Measurements from ENCODE around the gene ST13. TPM values are rescaled to one million over a fixed set of nuclear protein-coding genes. Genes with fewer than 3 reads are reported as not detected.

ST13 gene
- total RNA-seq, 4 donors from 2014 or later, result 159 to 246 (median 210) TPM

DNA sequence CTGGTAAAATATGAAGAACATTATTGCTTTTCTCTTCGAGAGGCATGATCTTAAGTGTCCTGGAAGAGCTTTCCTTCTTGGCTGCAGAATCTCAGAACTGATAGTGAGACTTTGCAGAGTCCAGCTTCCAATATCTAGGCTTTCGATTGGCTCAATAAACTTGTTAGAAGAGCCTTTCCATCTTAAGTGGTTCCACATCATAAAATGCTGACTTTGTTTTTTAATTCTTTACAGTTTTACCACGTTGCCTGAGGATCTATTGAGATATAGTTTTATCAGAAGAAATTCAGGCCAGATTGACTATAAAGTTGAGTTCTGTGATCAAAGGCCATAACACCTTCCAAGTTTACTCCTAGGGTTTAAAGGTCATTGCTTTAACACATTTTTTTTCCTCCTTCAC lies 21.0 kb upstream of the ST13 start:
- TF ChIP-seq, protein P1, sequence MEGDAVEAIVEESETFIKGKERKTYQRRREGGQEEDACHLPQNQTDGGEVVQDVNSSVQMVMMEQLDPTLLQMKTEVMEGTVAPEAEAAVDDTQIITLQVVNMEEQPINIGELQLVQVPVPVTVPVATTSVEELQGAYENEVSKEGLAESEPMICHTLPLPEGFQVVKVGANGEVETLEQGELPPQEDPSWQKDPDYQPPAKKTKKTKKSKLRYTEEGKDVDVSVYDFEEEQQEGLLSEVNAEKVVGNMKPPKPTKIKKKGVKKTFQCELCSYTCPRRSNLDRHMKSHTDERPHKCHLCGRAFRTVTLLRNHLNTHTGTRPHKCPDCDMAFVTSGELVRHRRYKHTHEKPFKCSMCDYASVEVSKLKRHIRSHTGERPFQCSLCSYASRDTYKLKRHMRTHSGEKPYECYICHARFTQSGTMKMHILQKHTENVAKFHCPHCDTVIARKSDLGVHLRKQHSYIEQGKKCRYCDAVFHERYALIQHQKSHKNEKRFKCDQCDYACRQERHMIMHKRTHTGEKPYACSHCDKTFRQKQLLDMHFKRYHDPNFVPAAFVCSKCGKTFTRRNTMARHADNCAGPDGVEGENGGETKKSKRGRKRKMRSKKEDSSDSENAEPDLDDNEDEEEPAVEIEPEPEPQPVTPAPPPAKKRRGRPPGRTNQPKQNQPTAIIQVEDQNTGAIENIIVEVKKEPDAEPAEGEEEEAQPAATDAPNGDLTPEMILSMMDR (IDR thresholded peaks at IDR 0.05; ENCODE audit: low read depth), result no peak

DNA sequence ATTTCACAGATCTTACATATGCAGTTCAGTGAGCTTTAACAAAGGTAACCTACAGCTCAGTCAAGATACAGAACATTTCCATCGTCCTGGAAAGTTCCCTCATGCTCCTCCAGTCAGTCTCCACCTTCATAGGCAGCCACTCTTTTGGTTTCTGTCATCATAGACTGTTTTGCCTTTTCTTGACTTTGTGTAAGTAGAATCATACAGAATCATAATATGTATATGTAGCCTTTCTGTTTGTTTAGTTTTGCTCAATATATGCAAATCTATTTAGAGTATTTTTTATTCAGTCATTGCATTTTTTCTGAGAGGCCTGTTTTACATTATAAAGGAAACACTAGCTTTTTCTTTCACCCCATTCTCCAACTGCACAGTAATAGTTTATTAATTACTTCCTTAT lies 20.5 kb upstream of the ST13 start:
- TF ChIP-seq, protein P1 (IDR thresholded peaks at IDR 0.05; ENCODE audit: low read depth), result no peak

DNA sequence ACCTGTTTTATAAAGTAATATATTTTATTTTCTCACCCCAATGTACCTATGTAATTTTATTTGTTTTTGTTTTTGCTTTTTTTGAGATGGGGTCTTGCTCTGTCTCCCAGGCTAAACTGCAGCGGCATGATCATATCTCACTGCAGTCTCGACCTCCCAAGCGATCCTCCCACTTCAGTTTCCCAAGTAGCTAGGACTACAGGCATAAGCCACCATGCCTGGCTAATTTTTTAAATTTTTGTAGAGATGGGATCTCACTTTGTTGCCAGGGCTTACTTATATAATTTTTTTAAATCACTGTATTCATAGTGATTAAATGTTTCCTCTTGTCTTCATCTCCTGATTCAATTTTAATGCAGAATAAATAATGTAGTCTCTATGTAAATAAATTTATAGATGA lies 18.7 kb upstream of the ST13 start:
- TF ChIP-seq, protein P1 (IDR thresholded peaks at IDR 0.05; ENCODE audit: low read depth), result no peak

DNA sequence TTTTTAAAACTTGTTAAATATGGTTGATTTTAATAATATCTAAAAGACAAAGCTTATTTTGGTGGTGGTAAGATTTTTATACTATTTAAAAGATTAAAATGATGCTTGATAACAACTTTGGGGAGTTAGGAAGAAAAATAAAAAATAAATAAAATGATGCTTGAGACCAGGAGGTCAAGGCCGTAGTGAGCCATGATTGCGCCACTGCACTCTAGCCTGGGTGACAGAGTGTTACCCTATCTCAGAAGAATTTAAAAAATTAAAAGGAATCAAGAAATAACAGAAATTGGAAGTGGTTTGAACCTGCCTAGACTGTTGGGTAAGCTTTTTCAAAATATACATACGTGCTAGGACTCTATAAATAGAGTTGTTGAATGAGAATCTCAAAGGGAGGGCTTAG lies 17.6 kb upstream of the ST13 start:
- TF ChIP-seq, protein P1 (IDR thresholded peaks at IDR 0.05; ENCODE audit: low read depth), result no peak

DNA sequence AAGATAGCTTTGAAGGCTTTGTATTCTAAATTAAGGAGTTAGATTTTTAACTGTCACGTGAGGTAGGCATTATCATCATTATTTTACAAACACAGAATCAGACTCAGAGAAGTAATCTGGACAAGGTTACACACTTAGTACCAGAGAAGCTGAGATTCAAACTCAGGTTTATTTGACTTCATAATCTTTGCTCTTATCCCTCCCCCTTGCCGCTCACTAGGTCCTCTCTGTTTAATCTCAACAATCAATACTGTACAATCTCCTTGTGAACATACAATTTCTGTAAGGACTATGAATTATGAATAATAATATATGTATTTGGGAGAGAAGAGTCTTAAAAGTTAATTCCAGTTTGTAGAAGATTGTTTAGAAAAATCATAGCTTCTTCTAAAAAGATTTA lies 10.7 kb upstream of the ST13 start:
- TF ChIP-seq, protein P1 (IDR thresholded peaks at IDR 0.05; ENCODE audit: low read depth), result no peak

DNA sequence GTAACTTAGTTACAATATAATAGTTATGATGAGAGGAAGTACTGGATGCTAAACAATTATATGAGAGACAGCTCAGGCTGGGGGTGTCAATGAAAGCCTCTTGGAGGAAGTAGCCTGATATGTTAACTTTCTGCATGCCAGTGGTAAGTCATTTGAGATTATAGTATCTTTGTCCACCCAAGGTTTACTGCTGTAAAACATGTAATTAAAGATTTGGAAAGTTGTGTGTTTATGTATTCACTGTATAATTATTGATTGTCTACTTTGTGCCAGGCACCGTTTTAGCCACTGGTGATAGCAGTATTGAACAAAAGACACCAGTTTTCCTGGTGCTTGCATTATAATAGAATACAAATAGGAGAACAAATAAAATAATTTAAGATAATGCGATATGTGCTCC lies 6.1 kb upstream of the ST13 start:
- TF ChIP-seq, protein P1 (IDR thresholded peaks at IDR 0.05; ENCODE audit: low read depth), result no peak

DNA sequence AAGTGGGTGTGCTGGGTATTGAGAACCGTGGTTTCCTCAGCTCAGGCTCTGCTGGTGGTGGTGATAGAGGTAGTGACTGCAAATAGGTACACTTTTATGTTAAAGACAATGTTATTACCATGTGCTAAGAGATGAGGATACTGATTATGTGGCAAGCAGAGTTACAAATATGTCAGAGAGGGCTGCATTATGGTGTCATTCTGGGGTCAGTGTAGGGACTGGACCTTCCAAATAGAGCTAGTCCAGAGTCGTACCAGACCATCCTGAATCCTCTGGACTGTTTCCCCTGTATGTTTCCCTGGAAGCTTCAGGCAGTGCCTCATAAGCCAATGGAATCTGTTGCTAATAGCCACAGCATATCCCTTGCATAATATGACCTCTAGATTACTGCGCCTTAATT lies 5.6 kb upstream of the ST13 start, which contains the start of gene DNAJB7:
Gene DNAJB7 (minus strand): TSS at position 101 of the 400 bp plus-strand sequence. CDS start 119 bp downstream, outside the sequence.
- TF ChIP-seq, protein P1 (IDR thresholded peaks at IDR 0.05; ENCODE audit: low read depth), result no peak
